Endothelial cell of umbilical vein (primary cell): ENCODE data around the gene HTN3. TPM values are rescaled to one million over a fixed set of nuclear protein-coding genes. Genes with fewer than 3 reads are reported as not detected.

ENCODE experiments used
- BruUV-seq: library from RNA; stranded (reverse); fragments of 400-500 nt; replicated peaks from 2 replicates; lab custom pipeline; 2021; lab: Mats Ljungman, UMichigan
- CTCF ChIA-PET: fragments of 300-600, 350-600 bp; sonication (Branson Sonifier 250); formaldehyde crosslinking; loops from one replicate; lab custom pipeline; 2021; ENCODE audit warnings: antibody characterized with exemption, inconsistent platforms; lab: Charles Lee
- POLR2A ChIA-PET: fragments of 300-600, 350-600 bp; sonication (Branson Sonifier 250); formaldehyde crosslinking; loops from one replicate; lab custom pipeline; 2021; ENCODE audit warnings: antibody characterized with exemption, inconsistent platforms; lab: Charles Lee
- DNase-seq: peaks from one replicate; pipeline ENCODE4 v3.0.0-alpha.2; 2011; ENCODE audit warnings: low read depth, low spot score
- FAIRE-seq: peaks from 2 replicates; lab custom pipeline; 2011; peaks lifted over from hg19 to GRCh38; lab: Jason Lieb, UNC
- H2AFZ ChIP-seq: 2 replicates; pipeline ENCODE4 v1.6.0; 2012; ENCODE audit warnings: low read depth, low read length, control low read depth, inconsistent platforms
- H3K27ac ChIP-seq: 2 replicates; pipeline ENCODE4 v1.5.1; 2011; ENCODE audit warnings: low read depth, mild to moderate bottlenecking, control low read depth, low read length, moderate library complexity; ENCODE audit not compliant: insufficient read depth
- H3K27me3 ChIP-seq, 2 experiments: 2 replicates each; pipeline versions ENCODE4 v1.6.0 to v1.6.1; 2011; ENCODE audit warnings: low read length in 2 of 2, mixed read lengths in 1 of 2; ENCODE audit not compliant: control insufficient read depth in 2 of 2, insufficient read depth in 2 of 2
- H3K36me3 ChIP-seq, 2 experiments: 2 replicates in 1 of 2; 3 replicates in 1 of 2; pipeline ENCODE4 v1.5.1; 2011; ENCODE audit warnings: low read length in 2 of 2, mild to moderate bottlenecking in 1 of 2, moderate library complexity in 1 of 2; ENCODE audit not compliant: control insufficient read depth in 2 of 2, insufficient read depth in 2 of 2; ENCODE audit errors: extremely low read depth in 1 of 2
- H3K4me1 ChIP-seq: 3 replicates; pipeline ENCODE4 v1.5.1; 2011; ENCODE audit warnings: mild to moderate bottlenecking, low read length; ENCODE audit not compliant: control insufficient read depth, insufficient read depth; ENCODE audit errors: extremely low read depth
- H3K4me2 ChIP-seq: 2 replicates; pipeline ENCODE4 v1.6.1; 2011; ENCODE audit warnings: low read length, control low read depth, mixed read lengths; ENCODE audit not compliant: insufficient read depth
- H3K4me3 ChIP-seq, 3 experiments: fragments of 200-600 bp in 1 of 3; sonication (generic), shearing (Covaris generic) in 1 of 3; replicated peaks in 1 of 3; 2 replicates each; pipeline ENCODE4 v1.5.1; 2011 to 2016; ENCODE audit warnings: control low read depth in 3 of 3, low read length in 3 of 3, mild to moderate bottlenecking in 2 of 3, inconsistent platforms in 1 of 3, low read depth in 1 of 3, moderate library complexity in 1 of 3; ENCODE audit not compliant: insufficient read depth in 1 of 3
- H3K79me2 ChIP-seq: 2 replicates; pipeline ENCODE4 v1.6.0; 2012; ENCODE audit warnings: low read length, inconsistent platforms; ENCODE audit not compliant: control insufficient read depth, insufficient read depth
- H3K9ac ChIP-seq: replicated peaks from 2 replicates; pipeline ENCODE3; 2011; ENCODE audit warnings: low read length, control low read depth; ENCODE audit not compliant: insufficient read depth; ENCODE audit errors: extremely low read depth
- H3K9me1 ChIP-seq: replicated peaks from 3 replicates; pipeline ENCODE4 v1.6.0; 2011; ENCODE audit warnings: mild to moderate bottlenecking, low read length; ENCODE audit not compliant: control insufficient read depth, insufficient read depth; ENCODE audit errors: extremely low read depth
- H3K9me3 ChIP-seq: replicated peaks from 2 replicates; pipeline ENCODE4 v1.5.1; 2012; ENCODE audit warnings: low read length, inconsistent platforms; ENCODE audit not compliant: control insufficient read depth, insufficient read depth
- H4K20me1 ChIP-seq: replicated peaks from 2 replicates; pipeline ENCODE3; 2011; ENCODE audit warnings: mild to moderate bottlenecking, low read length; ENCODE audit not compliant: control insufficient read depth, insufficient read depth; ENCODE audit errors: extremely low read depth
- CTCF ChIP-seq, 2 donors: IDR thresholded peaks; 1 replicate in 1 of 2; 2 replicates in 1 of 2; pipeline ENCODE4 v1.5.1; 2011; ENCODE audit warnings: low read length in 2 of 2, mild to moderate bottlenecking in 2 of 2, moderate library complexity in 2 of 2, control low read depth in 1 of 2, inconsistent platforms in 1 of 2, low read depth in 1 of 2; ENCODE audit not compliant: insufficient read depth in 1 of 2; ENCODE audit errors: extremely low read depth in 1 of 2
- EZH2 ChIP-seq: IDR thresholded peaks from 2 replicates; pipeline ENCODE4 v1.6.1; 2012; ENCODE audit warnings: borderline replicate concordance, low read depth, mild to moderate bottlenecking, moderate library complexity, low read length, inconsistent platforms; ENCODE audit not compliant: severe bottlenecking
- FOS ChIP-seq: IDR thresholded peaks from 2 replicates; pipeline ENCODE4 v1.6.1; 2011; ENCODE audit warnings: mild to moderate bottlenecking, low read length, moderate library complexity, borderline replicate concordance; ENCODE audit not compliant: insufficient read depth
- GATA2 ChIP-seq: IDR thresholded peaks from 2 replicates; pipeline ENCODE4 v1.7.0; 2011; ENCODE audit warnings: low read depth, mild to moderate bottlenecking, moderate library complexity, mixed read lengths, low read length; ENCODE audit not compliant: insufficient read length, insufficient read depth
- JUN ChIP-seq: IDR thresholded peaks from 2 replicates; pipeline ENCODE4 v1.6.1; 2011; ENCODE audit warnings: borderline replicate concordance, low read depth; ENCODE audit not compliant: insufficient read length, insufficient read depth
- MYC ChIP-seq: IDR thresholded peaks from one replicate; pipeline ENCODE4 v1.6.1; 2011; ENCODE audit warnings: mild to moderate bottlenecking, low read depth, low read length
- POLR2A ChIP-seq: IDR thresholded peaks from 2 replicates; pipeline ENCODE4 v1.6.1; 2012; ENCODE audit warnings: low read depth, mild to moderate bottlenecking, control low read depth, low read length
- POLR2AphosphoS5 ChIP-seq: IDR thresholded peaks from 2 replicates; pipeline ENCODE4 v1.6.1; 2012; ENCODE audit warnings: low read depth, mild to moderate bottlenecking, control low read depth, low read length, moderate library complexity; ENCODE audit not compliant: insufficient read depth
- dilution Hi-C: fragments of 300-500 bp; cut with MboI; formaldehyde crosslinking; loops from one replicate; pipeline ENCODE4 v1.15.0; 2019; ENCODE audit warnings: low sequenced_read_pairs; ENCODE audit not compliant: extremely low pct_ligation_motif_present
- intact Hi-C: fragments of 100-400 bp; cut with micrococcal nuclease; formaldehyde crosslinking; loops from one replicate; pipeline ENCODE4 v1.10.0; 2022
- polyA plus RNA-seq, 4 experiments: library from polyadenylated mRNA; depleted of rRNA in 3 of 4; stranded (reverse) in 3 of 4; unstranded in 1 of 4; fragments of >200 nt; gene quantifications; 2 replicates each; pipeline versions ENCODE4 v1.2.1 to v1.2.3, GENCODE V29; 2011 to 2012; ENCODE audit warnings: missing spikeins in 1 of 4
- total RNA-seq: library from RNA; stranded (reverse); gene quantifications from 2 replicates; pipeline ENCODE4 v1.2.3, GENCODE V29; 2021
- TF ChIP-seq, protein P1 (sequence below): IDR thresholded peaks from 2 replicates; pipeline ENCODE4 v1.6.1; 2011; ENCODE audit not compliant: insufficient read depth, insufficient read length

Gene HTN3
- total and polyA plus RNA-seq, 2 donors (not counting 3 experiments of a cell fraction or from before 2014, with no cell fraction given): not detected

- no peak overlapping the region for H3K4me2 ChIP-seq
- dilution Hi-C loops (no loop called here), intact Hi-C loops (no loop called here)
- no peak overlapping the region for H3K27ac ChIP-seq
- BruUV-seq: no TSS peak
- H3K4me3 ChIP-seq: no peak overlapping the region
- no peaks in the 10 kb centered on the region for H3K79me2 ChIP-seq
- ChIA-PET POLR2A (no interaction called here), CTCF (no interaction called here)
- FAIRE-seq (no peak), DNase-seq (no peak)
- H3K9ac ChIP-seq: no peak overlapping the region
- TF ChIP-seq, protein P1, sequence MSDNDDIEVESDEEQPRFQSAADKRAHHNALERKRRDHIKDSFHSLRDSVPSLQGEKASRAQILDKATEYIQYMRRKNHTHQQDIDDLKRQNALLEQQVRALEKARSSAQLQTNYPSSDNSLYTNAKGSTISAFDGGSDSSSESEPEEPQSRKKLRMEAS: no peak
- TF ChIP-seq MYC (no peak), CTCF (IDR thresholded peaks at IDR 0.05; ENCODE audit: extremely low read depth in 1 of 2, insufficient read depth in 1 of 2, low read depth in 1 of 2, low read length in 2 of 2) (no peak), JUN (no peak), FOS (no peak), POLR2AphosphoS5 (no peak), POLR2A (no peak), GATA2 (no peak), EZH2 (no peak)
- no peaks in the 10 kb centered on the region for H3K9me1 ChIP-seq
- H3K27me3 ChIP-seq: no peaks in the 10 kb centered on the region
- H3K4me1 ChIP-seq: no peaks in the 10 kb centered on the region
- no peaks in the 10 kb centered on the region for H3K9me3 ChIP-seq
- no peak overlapping the region for H2AFZ ChIP-seq
- no peaks in the 10 kb centered on the region for H4K20me1 ChIP-seq
- no peaks in the 10 kb centered on the region for H3K36me3 ChIP-seq
Observed at GRCh38 chr4:70059149-70059548, 30.9 kb downstream of the HTN3 start.
